Esophagus (tissue), 2 donors: ENCODE measurements around the gene TMEM19. TPM values are rescaled to one million over a fixed set of nuclear protein-coding genes. Genes with fewer than 3 reads are reported as not detected.

Experiments
- H3K27ac ChIP-seq, 2 donors: one replicate each; pipeline ENCODE4 v1.5.1; 2013; ENCODE audit warnings: low read depth in 2 of 2, mild to moderate bottlenecking in 2 of 2, inconsistent platforms in 1 of 2, low read length in 1 of 2, moderate library complexity in 1 of 2
- H3K27me3 ChIP-seq, 2 donors: one replicate each; pipeline ENCODE4 v1.6.1; 2013; ENCODE audit warnings: low read length in 2 of 2, control low read depth in 1 of 2, mild to moderate bottlenecking in 1 of 2; ENCODE audit not compliant: insufficient read depth in 2 of 2, control insufficient read depth in 1 of 2
- H3K36me3 ChIP-seq, 2 donors: one replicate each; pipeline ENCODE4 v1.6.1; 2013; ENCODE audit warnings: low read length in 1 of 2; ENCODE audit not compliant: control insufficient read depth in 2 of 2, insufficient read depth in 2 of 2
- H3K4me1 ChIP-seq, 2 donors: one replicate each; pipeline ENCODE4 v1.6.1; 2013; ENCODE audit warnings: low read length in 1 of 2; ENCODE audit not compliant: control insufficient read depth in 2 of 2, insufficient read depth in 2 of 2
- H3K4me3 ChIP-seq, 2 donors: one replicate each; pipeline ENCODE4 v1.5.1; 2013; ENCODE audit warnings: low read length in 2 of 2, mild to moderate bottlenecking in 2 of 2, low read depth in 1 of 2, moderate library complexity in 1 of 2
- H3K9me3 ChIP-seq, 2 donors: one replicate each; pipeline ENCODE4 v1.6.1; 2013; ENCODE audit warnings: mild to moderate bottlenecking in 2 of 2, low read depth in 1 of 2, low read length in 1 of 2, moderate library complexity in 1 of 2; ENCODE audit not compliant: control insufficient read depth in 2 of 2, insufficient read depth in 1 of 2
- WGBS, 2 donors: extraction: QIAGEN DNeasy Blood & Tissue Kit; methylation state at CpG; one replicate each; pipeline ENCODE4 v1.1.7; 2013; 5-methylcytosine and 5-hydroxymethylcytosine counted together
- polyA plus RNA-seq, 2 donors: library from polyadenylated mRNA; stranded (reverse); fragments of 200-250 nt; gene quantifications; one replicate each; pipeline ENCODE4 v1.2.3, GENCODE V29; 2013
- donor health status: healthy with polysubstance abuse.
- donor health status: Bipolar disorder and iron deficiency.

Gene TMEM19
- polyA plus RNA-seq, 2 donors, result 15.5 to 32.1 TPM

DNA sequence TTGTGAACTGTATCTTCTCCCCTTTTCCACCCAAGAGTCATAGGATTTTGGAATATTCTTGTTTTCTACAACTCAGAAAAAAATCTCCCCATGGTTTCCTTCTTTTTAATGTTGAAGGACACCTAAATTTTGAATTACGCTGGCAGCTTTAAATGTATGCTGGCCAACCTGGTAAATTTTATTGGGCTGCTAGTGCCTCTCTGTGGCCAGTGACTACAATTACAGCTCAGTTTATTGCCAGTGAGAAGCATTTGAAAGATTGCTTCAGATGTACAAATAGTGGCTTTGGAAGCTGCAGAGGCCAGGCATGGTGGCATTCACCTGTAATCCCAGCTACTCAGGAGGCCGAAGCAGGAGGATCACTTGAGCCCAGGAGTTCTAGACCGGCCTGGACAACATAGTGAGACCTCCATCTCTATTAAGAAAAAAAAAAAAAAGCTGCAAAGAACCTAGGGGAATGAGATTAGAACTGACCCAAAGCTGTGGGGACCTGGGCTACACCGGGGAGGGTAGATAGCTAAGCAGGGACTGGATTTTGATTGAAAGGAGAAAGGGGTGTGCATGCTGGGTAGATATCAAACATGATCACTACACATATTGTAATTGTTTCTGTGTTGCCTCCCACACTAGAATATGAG lies 61.2 kb downstream of the TMEM19 start:
- 32 to 38% methylated on average over 4 of the region's 4 CpGs for WGBS, 2 donors
- Histone ChIP-seq H3K9me3 (no peaks in the 10 kb centered on the region), H3K27me3 (no peaks in the 10 kb centered on the region), H3K27ac (no peak overlapping the region), H3K4me3 (no peak overlapping the region), H3K36me3 (no peaks in the 10 kb centered on the region), H3K4me1 (no peaks in the 10 kb centered on the region)

DNA sequence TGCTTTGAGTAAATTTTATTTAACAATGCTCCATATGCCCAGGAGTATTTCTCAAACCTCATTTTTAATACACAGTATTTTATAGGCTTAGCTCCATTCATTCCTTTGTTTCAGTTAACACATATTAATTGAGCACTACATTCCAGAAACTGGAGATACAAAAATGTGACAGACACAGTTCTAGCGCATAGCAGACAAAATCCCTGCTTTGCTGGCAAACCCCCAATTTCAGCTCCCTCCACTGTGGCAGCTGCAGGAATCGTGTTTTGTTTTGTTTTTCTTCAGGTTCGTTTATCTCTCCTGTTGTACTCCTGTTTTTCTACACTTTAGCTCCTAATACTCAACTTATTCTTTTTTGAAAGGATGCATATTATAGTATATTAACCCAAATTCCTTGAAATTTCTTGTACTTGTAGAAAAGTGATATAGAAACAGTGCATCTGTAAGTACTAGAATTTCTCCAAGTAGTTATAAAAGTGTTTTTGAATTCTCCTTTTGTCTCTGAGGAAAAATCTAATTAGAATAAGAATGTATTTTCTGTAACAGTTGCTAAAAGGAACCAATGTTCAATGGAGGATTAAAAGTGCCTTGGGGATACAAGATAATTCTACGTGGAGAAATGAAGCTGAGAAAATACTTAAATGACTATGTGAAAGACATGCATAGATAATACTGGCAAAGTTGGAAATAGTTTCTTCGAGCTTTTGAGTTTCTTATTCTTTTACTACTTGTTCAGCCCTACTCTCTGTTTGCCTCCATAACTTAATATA lies 62.4 kb downstream of the TMEM19 start:
- no peaks in the 10 kb centered on the region for H3K36me3 ChIP-seq
- no peaks in the 10 kb centered on the region for H3K27me3 ChIP-seq
- no peak overlapping the region for H3K27ac ChIP-seq
- H3K4me1 ChIP-seq, result no peaks in the 10 kb centered on the region
- H3K9me3 ChIP-seq, result no peaks in the 10 kb centered on the region
- no peak overlapping the region for H3K4me3 ChIP-seq
- 55% methylated on average over 5 of the region's 5 CpGs for WGBS, 2 donors

DNA sequence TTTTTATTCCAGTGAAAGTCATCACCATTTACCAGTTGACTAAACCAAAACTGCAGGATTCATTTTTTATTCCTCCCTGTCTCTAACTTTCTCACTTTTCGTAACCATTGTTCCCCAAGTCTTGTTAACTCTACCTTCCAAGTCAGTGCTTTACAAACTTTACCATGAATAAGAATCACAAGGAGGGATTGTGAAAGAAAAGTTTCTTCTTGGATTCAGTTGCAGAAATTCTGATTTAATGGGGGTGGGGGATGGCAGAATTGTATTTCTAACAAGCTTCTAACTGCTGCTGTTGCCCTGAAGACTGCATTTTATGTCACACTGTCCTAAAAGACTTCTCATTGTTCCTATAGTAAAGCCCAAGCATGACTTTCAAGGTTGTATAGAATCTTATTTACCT lies 63.8 kb downstream of the TMEM19 start:
- H3K27ac ChIP-seq, result no peak overlapping the region
- H3K4me1 ChIP-seq, result no peaks in the 10 kb centered on the region
- no peaks in the 10 kb centered on the region for H3K9me3 ChIP-seq
- 90 to 91% methylated on average over 1 of the region's 1 CpG for WGBS, 2 donors
- H3K36me3 ChIP-seq, result no peaks in the 10 kb centered on the region
- H3K27me3 ChIP-seq, result no peaks in the 10 kb centered on the region
- no peak overlapping the region for H3K4me3 ChIP-seq

DNA sequence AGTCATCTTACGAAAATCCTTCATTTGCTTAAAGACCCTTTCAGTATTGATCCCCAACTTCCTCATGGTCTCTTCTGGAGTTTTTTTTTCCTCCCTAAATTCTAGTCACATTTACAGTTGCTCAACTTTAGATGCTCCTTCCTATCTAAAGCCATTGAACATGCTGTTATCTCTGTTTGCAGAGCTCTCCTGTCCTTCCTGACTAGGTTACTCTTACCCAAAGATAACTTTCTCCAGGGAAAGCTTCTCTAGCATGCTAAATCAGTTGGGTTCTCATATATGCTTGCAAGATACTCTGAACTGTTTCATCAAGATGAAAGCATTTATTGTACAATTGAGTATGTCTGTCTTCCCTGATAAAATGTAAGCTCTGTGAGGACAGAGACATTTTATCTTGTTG lies 67.0 kb downstream of the TMEM19 start:
- H3K27ac ChIP-seq, result no peak overlapping the region
- H3K27me3 ChIP-seq, result no peaks in the 10 kb centered on the region
- no peaks in the 10 kb centered on the region for H3K4me1 ChIP-seq
- no peaks in the 10 kb centered on the region for H3K36me3 ChIP-seq
- H3K4me3 ChIP-seq, result no peak overlapping the region
- 87 to 94% methylated on average over 1 of the region's 1 CpG for WGBS, 2 donors
- no peaks in the 10 kb centered on the region for H3K9me3 ChIP-seq

Other genes starting within 250 kb of the TMEM19 start
- under 1 TPM in 1 of 2 donors, not detected in 1; 0.01 TPM for gene LGR5, start 246.3 kb upstream of the TMEM19 start, polyA plus RNA-seq
- gene ZFC3H1, start 22.2 kb upstream of the TMEM19 start, polyA plus RNA-seq, result 10 to 100 TPM; 15.5 to 24.7 TPM
- gene THAP2, start 21.8 kb upstream of the TMEM19 start, polyA plus RNA-seq, result 1 to 10 TPM; 3.6 to 5.7 TPM
- 10 to 100 TPM; 11.1 to 24.7 TPM for gene RAB21, start 68.8 kb downstream of the TMEM19 start, polyA plus RNA-seq
- gene TBC1D15, start 153.7 kb downstream of the TMEM19 start, polyA plus RNA-seq, result 10 to 100 TPM; 12.3 to 14.7 TPM